Testis (tissue), 2 donors: ENCODE results near the gene SLC39A5.

Experiments
- CTCF ChIP-seq, 3 experiments: fragments of 450-650 bp in 2 of 3; fragments of 200-600 bp in 1 of 3; sonication (generic) in 1 of 3; IDR thresholded peaks; one replicate each; pipeline ENCODE4 v1.5.1; 2016 to 2019; ENCODE audit warnings: antibody characterized with exemption in 3 of 3, mild to moderate bottlenecking in 2 of 3, moderate library complexity in 1 of 3
- POLR2A ChIP-seq: fragments of 450-650 bp; IDR thresholded peaks from one replicate; pipeline ENCODE4 v1.6.1; 2017; ENCODE audit warnings: antibody characterized with exemption, mild to moderate bottlenecking, moderate library complexity

GRCh38 chr12:56190695-56191155 lies 39.1 kb upstream of the SLC39A5 start:
- TF ChIP-seq CTCF (IDR thresholded peaks at IDR 0.05) (no peak), POLR2A (no peak)
